HEK293T (cell line): Measurements from ENCODE around the gene SLC35B1.

Experiments used
- ARNT ChIP-seq: fragments of 450-650 bp; IDR thresholded peaks from 2 replicates; pipeline ENCODE4 v1.6.1; 2017; ENCODE audit warnings: mild to moderate bottlenecking
- CTBP1 ChIP-seq: fragments of 450-650 bp; IDR thresholded peaks from 2 replicates; pipeline ENCODE4 v1.6.1; 2016; ENCODE audit warnings: borderline replicate concordance
- ELF4 ChIP-seq: fragments of 450-650 bp; IDR thresholded peaks from 2 replicates; pipeline ENCODE4 v1.6.1; 2017; ENCODE audit warnings: antibody characterized with exemption
- FOXM1 ChIP-seq: fragments of 450-650 bp; IDR thresholded peaks from 2 replicates; pipeline ENCODE4 v1.6.1; 2017; ENCODE audit warnings: mild to moderate bottlenecking, borderline replicate concordance
- L3MBTL2 ChIP-seq: fragments of 450-650 bp; conservative IDR thresholded peaks from 2 replicates; pipeline ENCODE4 v1.6.1; 2016; ENCODE audit warnings: mild to moderate bottlenecking
- NFRKB ChIP-seq: fragments of 450-650 bp; IDR thresholded peaks from 2 replicates; pipeline ENCODE4 v1.6.1; 2016; ENCODE audit warnings: mild to moderate bottlenecking, moderate library complexity
- SP1 ChIP-seq: fragments of 450-650 bp; IDR thresholded peaks from 2 replicates; pipeline ENCODE4 v1.6.1; 2017
- SUZ12 ChIP-seq: fragments of 450-650 bp; IDR thresholded peaks from 2 replicates; pipeline ENCODE4 v1.6.1; 2016; ENCODE audit warnings: mild to moderate bottlenecking
- TF ChIP-seq, protein P1 (sequence below): fragments of 450-650 bp; IDR thresholded peaks from 2 replicates; pipeline ENCODE4 v1.6.1; 2016

DNA sequence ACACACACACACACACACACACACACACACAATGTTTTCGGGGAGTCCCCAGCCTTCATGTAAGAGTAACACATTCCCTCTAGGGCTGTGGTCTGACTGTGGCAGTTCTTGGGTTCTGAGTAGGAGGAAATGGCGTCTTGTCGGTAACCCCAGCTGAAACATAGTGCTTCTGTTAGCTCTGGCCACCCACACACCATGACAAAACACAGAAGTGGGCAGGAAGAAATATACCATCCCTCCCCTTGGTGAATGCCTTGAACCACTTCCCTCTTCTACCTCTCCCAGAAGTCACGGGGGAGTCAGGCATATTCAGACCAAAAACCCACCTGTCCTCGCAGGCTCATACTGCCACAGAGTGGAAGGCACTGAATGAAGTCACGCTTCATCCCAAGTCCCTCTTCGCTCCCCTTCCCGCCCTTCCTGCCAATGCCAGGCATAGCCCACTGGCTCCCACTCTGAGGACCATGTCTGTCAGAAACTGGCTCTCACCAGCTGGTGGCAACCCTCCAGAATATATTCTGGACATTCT, 11.5 kb downstream of the SLC35B1 start:
- TF ChIP-seq SP1 (no peak), ELF4 (no peak), L3MBTL2 (no peak), SUZ12 (no peak), ARNT (no peak), NFRKB (no peak), FOXM1 (no peak), CTBP1 (no peak)
- TF ChIP-seq, protein P1, sequence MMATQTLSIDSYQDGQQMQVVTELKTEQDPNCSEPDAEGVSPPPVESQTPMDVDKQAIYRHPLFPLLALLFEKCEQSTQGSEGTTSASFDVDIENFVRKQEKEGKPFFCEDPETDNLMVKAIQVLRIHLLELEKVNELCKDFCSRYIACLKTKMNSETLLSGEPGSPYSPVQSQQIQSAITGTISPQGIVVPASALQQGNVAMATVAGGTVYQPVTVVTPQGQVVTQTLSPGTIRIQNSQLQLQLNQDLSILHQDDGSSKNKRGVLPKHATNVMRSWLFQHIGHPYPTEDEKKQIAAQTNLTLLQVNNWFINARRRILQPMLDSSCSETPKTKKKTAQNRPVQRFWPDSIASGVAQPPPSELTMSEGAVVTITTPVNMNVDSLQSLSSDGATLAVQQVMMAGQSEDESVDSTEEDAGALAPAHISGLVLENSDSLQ, result no peak
